ENCODE results near the gene NEUROD4.

DNA sequence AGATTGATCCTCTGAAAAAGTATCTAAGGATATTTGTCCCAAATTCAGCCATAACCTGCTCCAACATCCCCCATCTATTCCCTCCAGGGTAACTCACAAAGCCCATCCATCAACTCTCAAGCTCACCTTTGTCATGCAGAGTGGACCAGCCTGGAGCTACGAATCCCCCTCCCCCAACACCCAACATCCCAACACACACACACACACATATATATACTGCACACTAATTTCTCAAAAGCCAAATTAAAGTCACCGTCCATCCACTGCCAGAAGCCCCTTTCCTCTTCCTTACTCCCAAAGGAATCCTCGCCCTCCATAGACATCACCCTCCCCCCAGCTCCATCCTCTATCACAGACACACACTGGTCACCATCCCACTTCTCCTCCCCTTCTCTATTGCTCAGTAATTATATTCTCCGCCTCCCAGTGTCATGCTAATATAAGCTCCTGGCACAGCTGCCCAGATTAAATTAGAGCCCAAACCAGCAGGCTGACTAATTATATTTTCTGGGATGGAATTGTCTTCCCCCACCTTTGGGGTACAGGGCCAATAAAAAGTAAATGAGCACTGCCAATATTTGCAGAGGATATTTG is 21.7 kb upstream of the NEUROD4 start:
- TF ChIP-seq, protein P1, sequence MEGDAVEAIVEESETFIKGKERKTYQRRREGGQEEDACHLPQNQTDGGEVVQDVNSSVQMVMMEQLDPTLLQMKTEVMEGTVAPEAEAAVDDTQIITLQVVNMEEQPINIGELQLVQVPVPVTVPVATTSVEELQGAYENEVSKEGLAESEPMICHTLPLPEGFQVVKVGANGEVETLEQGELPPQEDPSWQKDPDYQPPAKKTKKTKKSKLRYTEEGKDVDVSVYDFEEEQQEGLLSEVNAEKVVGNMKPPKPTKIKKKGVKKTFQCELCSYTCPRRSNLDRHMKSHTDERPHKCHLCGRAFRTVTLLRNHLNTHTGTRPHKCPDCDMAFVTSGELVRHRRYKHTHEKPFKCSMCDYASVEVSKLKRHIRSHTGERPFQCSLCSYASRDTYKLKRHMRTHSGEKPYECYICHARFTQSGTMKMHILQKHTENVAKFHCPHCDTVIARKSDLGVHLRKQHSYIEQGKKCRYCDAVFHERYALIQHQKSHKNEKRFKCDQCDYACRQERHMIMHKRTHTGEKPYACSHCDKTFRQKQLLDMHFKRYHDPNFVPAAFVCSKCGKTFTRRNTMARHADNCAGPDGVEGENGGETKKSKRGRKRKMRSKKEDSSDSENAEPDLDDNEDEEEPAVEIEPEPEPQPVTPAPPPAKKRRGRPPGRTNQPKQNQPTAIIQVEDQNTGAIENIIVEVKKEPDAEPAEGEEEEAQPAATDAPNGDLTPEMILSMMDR (IDR thresholded peaks at IDR 0.05), result no peak
- no peak for TF ChIP-seq POLR2A (IDR thresholded peaks at IDR 0.05)

All from esophagus squamous epithelium (tissue), 4 donors.